ENCODE results near the gene PALM3.

Gene PALM3

DNA sequence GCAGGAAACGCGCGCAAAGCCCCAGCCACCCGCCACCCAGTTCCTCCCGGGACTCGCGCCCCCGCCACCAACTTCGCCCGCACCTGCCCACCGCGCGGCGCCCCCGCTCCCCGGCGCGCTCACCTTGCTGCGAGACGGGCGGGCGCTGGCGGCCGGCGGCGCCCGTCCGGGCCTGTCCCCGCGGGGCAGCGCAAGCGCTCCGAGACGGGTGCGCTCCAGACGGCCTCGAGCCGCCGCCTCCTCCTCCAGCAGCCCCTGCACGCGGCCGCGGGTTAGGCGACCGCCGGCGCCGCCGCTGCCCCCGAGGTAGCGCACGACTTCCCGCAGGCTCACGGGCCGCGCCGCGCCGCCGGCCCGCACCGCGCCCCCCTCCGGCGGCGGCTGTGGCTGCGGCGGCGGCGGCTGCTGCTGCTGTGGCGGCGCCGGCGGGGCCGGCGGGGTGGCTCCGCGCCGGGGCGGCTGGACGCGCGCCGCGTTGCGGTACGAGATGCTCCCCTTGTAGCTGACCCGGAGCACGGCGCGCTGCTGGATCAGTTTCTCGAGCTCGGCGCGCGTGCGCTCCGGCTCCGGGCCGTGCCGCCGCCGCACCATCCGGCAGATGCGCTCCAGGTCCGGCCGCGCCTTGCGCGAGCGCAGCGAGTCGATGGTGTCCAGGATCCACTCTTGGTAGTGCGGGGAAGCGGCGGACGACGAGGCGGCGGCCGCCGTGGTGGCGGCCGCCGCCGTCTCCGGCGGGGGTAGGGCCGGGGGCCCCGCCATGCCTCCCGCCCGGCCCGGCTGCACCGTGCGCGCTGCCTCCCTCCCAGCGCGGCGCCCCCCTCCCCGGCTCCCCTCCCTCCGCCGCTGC, 28.0 kb upstream of the PALM3 start:
- DNase-seq: peak; percentile 53

DNA sequence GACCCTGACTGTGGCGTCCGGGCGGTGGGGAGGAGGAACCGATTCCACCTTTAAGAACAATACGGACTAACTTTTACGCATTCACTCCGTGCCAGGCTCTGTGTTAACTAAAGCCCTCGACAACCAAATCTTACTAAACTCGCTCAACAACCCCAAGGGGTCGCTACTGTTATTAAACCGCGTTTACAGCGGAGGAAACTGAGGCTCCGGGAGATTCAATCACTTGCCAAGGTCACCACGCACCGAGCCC, 27.5 kb upstream of the PALM3 start:
- DNase-seq: peak; percentile 29

GRCh38 chr19:14088634-14089411, 26.9 kb upstream of the PALM3 start:
- DNase-seq: no peak

- DNase-seq: no peak
Measured at GRCh38 chr19:14086098-14086497, 24.2 kb upstream of the PALM3 start.

DNA sequence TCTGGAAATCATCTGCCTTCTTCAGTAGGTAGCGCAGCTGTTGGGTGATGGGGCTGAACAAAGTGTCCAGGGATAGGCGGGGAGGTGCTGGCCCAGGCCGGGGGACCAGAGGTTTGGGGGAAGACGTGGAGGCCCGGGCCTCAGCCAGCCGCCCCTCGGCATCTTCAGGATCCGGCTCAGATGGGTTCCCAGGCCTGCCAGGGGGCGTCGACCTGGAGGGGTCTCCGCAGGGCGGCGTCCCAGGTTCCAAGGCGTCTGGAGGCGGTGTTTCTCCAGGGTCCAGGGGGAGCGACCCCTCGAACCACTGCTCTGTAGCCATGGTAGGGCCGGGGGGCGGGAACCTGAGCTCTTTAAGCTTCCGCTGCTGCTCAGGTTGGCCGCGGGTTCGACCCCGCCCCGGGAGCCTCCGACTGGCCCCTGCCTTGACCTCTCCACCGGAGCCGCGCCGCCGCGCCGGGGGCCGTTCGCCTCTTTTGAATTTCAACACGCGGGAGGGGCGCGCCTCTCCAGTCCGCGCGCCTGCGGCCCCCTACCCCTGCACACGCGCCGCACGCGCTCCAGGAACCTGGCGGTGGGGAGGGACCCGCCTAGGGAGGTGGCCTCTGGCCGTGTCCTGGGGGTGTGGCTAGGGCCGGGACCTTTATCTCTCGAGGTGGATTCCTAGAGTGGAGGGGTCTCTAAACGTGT, 23.6 kb upstream of the PALM3 start, which contains the start of gene C19orf67:
Gene C19orf67, minus strand, starts transcription at position 475 of the 687 bp plus-strand sequence. Its CDS starts 156 bp downstream, at position 319.
- DNase-seq: no peak

DNA sequence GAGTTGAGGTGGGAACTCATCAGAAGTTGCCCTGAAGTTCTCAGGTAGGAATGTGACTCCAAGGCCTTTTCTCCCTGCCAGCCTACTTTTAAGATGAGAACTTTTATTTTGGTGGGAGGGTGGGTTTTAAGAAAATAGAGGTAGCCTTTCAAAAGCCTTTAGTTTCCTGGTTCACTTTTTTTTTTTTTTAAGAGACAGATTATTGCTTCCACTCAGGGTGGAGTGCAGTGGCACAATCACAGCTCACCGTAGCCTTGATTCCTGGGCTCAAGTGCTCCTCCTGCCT, 20.7 kb upstream of the PALM3 start:
- no peak for DNase-seq

DNA sequence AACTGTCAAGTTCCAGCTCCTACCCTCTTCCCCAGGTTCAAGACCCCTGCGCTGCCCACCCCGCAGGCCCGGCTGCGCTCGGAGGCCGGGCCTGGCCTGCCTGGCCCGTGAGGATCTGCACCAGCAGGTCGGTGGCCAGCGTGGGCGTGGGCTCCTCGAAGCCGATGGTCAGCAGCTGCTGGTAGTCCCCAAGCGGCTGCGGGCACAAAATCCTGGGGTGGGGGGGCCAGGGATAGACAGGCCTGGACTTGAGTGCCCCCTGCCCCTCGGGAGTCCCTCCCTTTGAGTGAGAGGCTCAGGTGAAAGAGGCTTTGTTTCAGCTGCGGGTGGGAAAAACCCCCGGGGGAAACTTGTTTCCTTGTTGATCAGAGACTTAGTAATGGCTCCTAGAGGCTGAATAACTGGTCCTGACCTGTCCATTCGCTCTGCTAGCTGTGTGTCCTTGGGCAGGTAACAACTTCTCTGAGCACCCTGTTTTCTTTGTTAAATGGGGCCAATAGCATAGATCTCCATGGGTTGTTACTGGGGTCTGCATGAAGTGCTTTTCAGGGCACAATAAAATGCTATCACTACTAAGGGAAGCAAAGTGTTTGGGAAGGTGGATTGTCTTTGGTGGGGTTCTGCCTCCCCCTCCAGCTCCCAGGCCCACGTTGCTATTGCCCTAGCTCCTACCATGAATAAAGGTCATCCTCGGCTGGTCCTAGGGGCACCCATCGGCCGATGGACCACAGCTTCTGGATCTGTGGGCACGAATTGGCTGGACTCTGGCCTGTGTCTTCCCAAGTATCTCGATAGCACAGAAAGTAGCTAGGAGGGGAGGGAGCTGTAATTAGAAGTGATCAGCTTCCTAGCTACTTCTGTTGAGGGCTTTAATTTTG, 20.2 kb upstream of the PALM3 start:
- DNase-seq: peak; percentile 63

- DNase-seq: peak; percentile 100
Measured at GRCh38 chr19:14080887-14081796, 19.3 kb upstream of the PALM3 start.

DNA sequence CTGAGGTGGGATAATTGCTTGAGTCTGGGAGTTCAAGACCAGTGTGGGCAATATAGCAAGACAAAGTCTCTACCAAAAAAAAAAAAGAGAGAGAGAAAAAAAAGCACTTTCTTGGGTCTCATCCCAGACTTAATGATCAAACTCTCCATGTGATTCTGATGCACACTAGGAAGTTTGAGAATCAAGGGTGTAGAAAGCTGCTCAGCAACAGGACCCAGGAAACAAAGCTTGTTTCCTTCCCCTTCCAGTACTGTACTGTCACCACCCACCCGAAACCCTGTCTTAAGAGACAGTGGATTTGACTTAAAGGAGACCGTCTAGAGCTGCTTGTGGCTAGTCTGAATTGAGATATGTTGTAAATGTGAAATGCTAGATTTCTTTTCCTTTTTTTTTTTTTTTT, 16.5 kb upstream of the PALM3 start:
- DNase-seq: no peak

GRCh38 chr19:14073925-14074838, 12.3 kb upstream of the PALM3 start:
- DNase-seq: no peak

DNA sequence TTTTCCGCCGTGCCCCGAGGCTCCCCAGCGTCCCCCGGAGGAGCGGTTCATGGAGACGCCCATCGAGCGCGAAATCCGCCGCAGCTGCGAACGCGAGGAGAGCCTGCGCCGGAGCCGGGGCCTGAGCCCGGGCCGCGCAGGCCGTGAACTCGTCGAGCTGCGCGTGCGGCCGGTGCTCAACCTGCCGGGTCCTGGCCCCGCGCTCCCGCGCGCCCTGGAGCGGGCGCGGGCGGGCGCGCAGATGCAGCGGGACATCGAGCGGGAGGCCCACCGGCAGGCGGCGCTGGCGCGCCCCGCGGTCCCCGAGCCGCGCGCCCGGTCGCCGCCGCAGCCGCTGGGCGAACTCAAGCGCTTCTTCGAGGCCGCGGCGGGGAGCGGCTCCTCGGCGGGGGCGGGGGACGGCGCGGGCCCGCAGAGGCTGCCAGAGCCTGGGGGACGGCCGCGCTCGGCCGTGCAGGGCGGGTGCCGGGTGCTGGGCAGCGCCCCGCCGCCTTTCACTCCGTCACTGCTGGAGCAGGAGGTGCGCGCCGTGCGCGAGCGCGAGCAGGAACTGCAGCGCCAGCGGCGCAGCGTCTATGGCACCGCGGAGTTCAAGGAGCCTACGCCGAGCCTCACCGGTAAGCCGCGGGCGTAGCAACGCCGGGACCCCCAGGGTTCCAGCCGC, 11.5 kb upstream of the PALM3 start:
- DNase-seq: peak; percentile 84

DNA sequence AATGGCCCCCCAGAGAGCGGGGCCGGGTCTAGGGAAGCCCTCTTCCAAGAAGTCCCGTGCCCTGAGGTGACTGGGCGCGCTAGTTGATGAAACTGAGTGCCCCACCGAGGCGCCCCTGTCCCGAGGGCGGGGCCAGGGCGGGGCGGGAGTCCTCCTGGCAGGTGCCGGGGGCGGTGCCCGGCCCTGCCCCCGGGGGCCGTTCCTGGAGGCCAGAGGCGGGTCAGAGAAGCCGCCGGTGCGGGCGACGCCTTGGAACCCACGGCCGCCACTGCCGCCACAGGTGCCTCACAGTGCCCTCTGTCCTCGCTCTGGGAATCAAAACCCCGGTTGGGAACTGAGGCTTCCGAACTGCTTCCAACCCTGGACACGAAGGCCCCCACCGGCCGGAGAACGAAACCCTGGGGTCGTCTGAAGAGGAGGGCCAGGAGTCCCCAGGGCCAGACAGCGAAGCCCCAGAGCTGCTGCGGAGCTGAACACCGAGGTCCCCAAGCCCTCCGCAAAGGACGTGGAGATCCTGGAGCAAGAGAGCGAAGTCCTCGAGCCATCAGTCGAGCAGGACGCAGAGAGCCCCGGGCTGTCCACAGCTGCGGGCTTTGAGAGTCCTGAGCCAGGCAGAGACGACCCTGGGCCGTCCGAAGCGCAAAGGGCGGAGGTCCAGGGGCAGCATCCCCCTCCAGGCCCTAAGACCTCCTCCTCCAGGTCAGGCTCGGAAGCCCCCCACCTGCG, 10.8 kb upstream of the PALM3 start, which contains the start of gene MISP3:
Gene MISP3, plus strand, starts transcription at position 252 of the 726 bp plus-strand sequence. CDS start 524 bp downstream, outside the sequence.
- peak; percentile 36 for DNase-seq

DNA sequence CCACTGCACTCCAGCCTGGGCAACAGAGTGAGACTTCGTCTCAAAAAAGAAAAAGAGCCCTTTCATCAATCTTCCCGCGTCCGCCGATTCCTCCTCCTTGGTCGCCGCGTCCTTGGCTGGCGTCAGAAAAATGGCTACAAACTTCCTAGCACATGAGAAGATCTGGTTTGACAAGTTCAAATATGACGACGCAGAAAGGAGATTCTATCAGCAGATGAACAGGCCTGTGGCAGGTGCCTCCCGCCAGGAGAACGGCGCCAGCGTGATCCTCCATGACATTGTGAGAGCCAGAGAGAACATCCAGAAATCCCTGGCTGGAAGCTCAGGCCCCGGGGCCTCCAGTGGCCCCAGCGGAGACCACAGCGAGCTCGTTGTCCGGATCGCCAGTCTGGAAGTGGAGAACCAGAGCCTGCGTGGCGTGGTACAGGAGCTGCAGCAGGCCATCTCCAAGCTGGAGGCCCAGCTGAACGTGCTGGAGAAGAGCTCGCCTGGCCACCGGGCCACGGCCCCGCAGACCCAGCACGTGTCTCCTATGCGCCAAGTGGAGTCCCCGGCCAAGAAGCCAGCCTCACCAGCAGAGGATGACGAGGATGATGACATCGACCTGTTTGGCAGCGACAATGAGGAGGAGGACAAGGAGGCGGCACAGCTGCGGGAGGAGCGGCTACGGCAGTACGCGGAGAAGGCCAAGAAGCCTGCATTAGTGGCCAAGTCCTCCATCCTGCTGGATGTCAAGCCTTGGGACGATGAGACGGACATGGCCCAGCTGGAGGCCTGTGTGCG, 8.6 kb upstream of the PALM3 start:
- DNase-seq: no peak

- DNase-seq: no peak
Measured at GRCh38 chr19:14066134-14066533, 4.3 kb upstream of the PALM3 start.

GRCh38 chr19:14063105-14063504, 1.2 kb upstream of the PALM3 start:
- no peak for DNase-seq

- DNase-seq: no peak
Measured at GRCh38 chr19:14062558-14062855, 631 bp upstream of the PALM3 start.

DNA sequence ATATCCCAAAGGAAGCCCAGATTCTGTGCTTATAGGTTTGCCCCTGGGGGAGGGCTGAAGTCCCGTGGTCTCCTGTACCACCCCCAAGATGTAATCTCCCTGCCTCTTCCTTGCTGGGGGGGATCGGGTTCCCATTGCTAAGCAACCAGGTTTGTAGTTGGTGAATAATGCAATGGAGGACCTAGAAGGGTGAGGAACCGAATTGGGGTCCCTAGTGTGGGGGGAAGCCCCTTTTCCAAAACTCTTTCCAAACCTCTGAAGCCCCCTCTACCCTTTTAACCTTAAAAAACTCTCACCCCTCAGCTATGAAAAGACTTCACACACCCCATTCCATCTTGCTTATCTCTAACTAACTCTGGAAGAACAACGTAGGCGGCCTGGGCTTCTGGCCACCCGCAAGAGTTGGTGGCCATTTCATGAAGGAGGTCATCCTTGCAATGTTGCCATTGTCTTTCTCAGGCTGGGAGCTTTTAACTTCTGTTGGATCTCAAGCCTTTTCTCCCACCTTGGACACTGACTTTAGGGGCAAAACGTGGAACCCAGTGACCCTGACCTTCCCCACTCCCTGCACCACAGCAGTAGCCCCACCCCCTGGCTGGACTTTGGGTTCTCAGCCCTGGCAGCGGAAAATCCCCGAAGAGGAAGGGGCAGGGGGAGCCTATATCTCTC, 661 bp downstream of the PALM3 start:
- DNase-seq: no peak

GRCh38 chr19:14059652-14060155, 2.2 kb downstream of the PALM3 start:
- DNase-seq: no peak
